HK-2 (cell line): ENCODE data around the gene TP73.

Source experiments
- DNase-seq: peaks from one replicate; pipeline ENCODE4 v3.0.0-alpha.2; 2018; ENCODE audit not compliant: unreplicated experiment

The TP73 gene

GRCh38 chr1:3652548-3653285, 401 bp downstream of the TP73 start:
- no peak for DNase-seq

GRCh38 chr1:3653286-3653618, 936 bp downstream of the TP73 start:
- DNase-seq: no peak

- no peak for DNase-seq
Observed at GRCh38 chr1:3654549-3655281, 2.4 kb downstream of the TP73 start.

- no peak for DNase-seq
Observed at GRCh38 chr1:3656450-3657095, 4.3 kb downstream of the TP73 start.

- DNase-seq: no peak
Observed at GRCh38 chr1:3657096-3657475, 4.8 kb downstream of the TP73 start.

- no peak for DNase-seq
Observed at GRCh38 chr1:3657578-3658230, 5.4 kb downstream of the TP73 start.

- no peak for DNase-seq
Observed at GRCh38 chr1:3658231-3658615, 5.9 kb downstream of the TP73 start.

GRCh38 chr1:3659093-3659492, 6.8 kb downstream of the TP73 start:
- DNase-seq: no peak

- DNase-seq: no peak
Observed at GRCh38 chr1:3660704-3661103, 8.4 kb downstream of the TP73 start.

GRCh38 chr1:3661631-3662030, 9.3 kb downstream of the TP73 start:
- no peak for DNase-seq

- DNase-seq: no peak
Observed at GRCh38 chr1:3662080-3662671, 9.9 kb downstream of the TP73 start.

- DNase-seq: no peak
Observed at GRCh38 chr1:3663999-3664699, 11.8 kb downstream of the TP73 start.

- no peak for DNase-seq
Observed at GRCh38 chr1:3664700-3665375, 12.5 kb downstream of the TP73 start.

GRCh38 chr1:3668148-3668547, 15.8 kb downstream of the TP73 start:
- no peak for DNase-seq

- DNase-seq: peak; percentile 66
Observed at GRCh38 chr1:3668585-3669300, 16.4 kb downstream of the TP73 start.

- no peak for DNase-seq
Observed at GRCh38 chr1:3669421-3669821, 17.1 kb downstream of the TP73 start.

GRCh38 chr1:3669971-3670431, 17.7 kb downstream of the TP73 start:
- no peak for DNase-seq

- DNase-seq: no peak
Observed at GRCh38 chr1:3670823-3671265, 18.5 kb downstream of the TP73 start.

GRCh38 chr1:3671371-3672180, 19.3 kb downstream of the TP73 start:
- peak; percentile 61 for DNase-seq
